Measurements from ENCODE around the gene ISX.
A peak's percentile ranks its signal among the peaks of the same experiment; 100 is the strongest.

The ISX gene

GRCh38 chr22:35109616-35110015 is 43.7 kb downstream of the ISX start:
- no peak overlapping the region for H3K27ac ChIP-seq

GRCh38 chr22:35111244-35111643 is 45.3 kb downstream of the ISX start:
- H3K27ac ChIP-seq = no peak overlapping the region
- no peak for TF ChIP-seq ZFX (IDR thresholded peaks at IDR 0.05; ENCODE audit: borderline replicate concordance)

More at GRCh38 chr22:35109616-35110015, 43.7 kb downstream of the ISX start:
- TF ChIP-seq ZFX (IDR thresholded peaks at IDR 0.05; ENCODE audit: borderline replicate concordance) = no peak
- TF ChIP-seq CTCF (IDR thresholded peaks at IDR 0.05) = no peak

- H3K27ac ChIP-seq = no peak overlapping the region
- TF ChIP-seq ZFX (IDR thresholded peaks at IDR 0.05; ENCODE audit: borderline replicate concordance) (no peak), CTCF (IDR thresholded peaks at IDR 0.05) (no peak)
Observed at GRCh38 chr22:35113341-35113740, 47.4 kb downstream of the ISX start.

- TF ChIP-seq CTCF (IDR thresholded peaks at IDR 0.05) (no peak), ZFX (IDR thresholded peaks at IDR 0.05; ENCODE audit: borderline replicate concordance) (no peak)
- no peak overlapping the region for H3K27ac ChIP-seq
Observed at GRCh38 chr22:35114131-35114980, 48.4 kb downstream of the ISX start.

- H3K27ac ChIP-seq = no peak overlapping the region
- TF ChIP-seq CTCF (IDR thresholded peaks at IDR 0.05) (no peak), ZFX (IDR thresholded peaks at IDR 0.05; ENCODE audit: borderline replicate concordance) (no peak)
Observed at GRCh38 chr22:35115515-35115914, 49.6 kb downstream of the ISX start.

GRCh38 chr22:35116269-35116668 is 50.3 kb downstream of the ISX start:
- TF ChIP-seq CTCF (IDR thresholded peaks at IDR 0.05) = no peak
- TF ChIP-seq ZFX (IDR thresholded peaks at IDR 0.05; ENCODE audit: borderline replicate concordance) = no peak
- H3K27ac ChIP-seq = no peak overlapping the region

GRCh38 chr22:35116817-35117216 is 50.9 kb downstream of the ISX start:
- TF ChIP-seq ZFX (IDR thresholded peaks at IDR 0.05; ENCODE audit: borderline replicate concordance) (no peak), CTCF (IDR thresholded peaks at IDR 0.05) (0 out of 2 replicates have a peak, but pooled peaks have one; percentile 6)
- H3K27ac ChIP-seq = no peak overlapping the region
